CD4-positive, alpha-beta memory T cell (primary cell): ENCODE measurements around the gene ERAL1. TPM values are rescaled to one million over a fixed set of nuclear protein-coding genes. Genes with fewer than 3 reads are reported as not detected.

Experiments used
- CTCF ChIA-PET: fragments of 350-600 bp; sonication (Branson Sonifier 250); formaldehyde crosslinking; loops from one replicate; lab custom pipeline; 2021; ENCODE audit warnings: inconsistent platforms; ENCODE audit not compliant: partially characterized antibody; lab: Charles Lee
- POLR2A ChIA-PET: fragments of 350-600 bp; sonication (Branson Sonifier 250); formaldehyde crosslinking; loops from one replicate; lab custom pipeline; 2021; ENCODE audit not compliant: partially characterized antibody; lab: Charles Lee
- DNase-seq, 5 donors: peaks; one replicate each; pipeline versions ENCODE4 v3.0.0 to v3.0.0-alpha.2; 2020 to 2022; ENCODE audit warnings: mixed read lengths in 1 of 5
- H3K27ac ChIP-seq: one replicate; pipeline ENCODE4 v1.7.0; 2013; ENCODE audit warnings: low read depth, low read length
- H3K27me3 ChIP-seq: 2 replicates; pipeline ENCODE4 v1.7.0; 2013; ENCODE audit warnings: mild to moderate bottlenecking, low read length, moderate library complexity; ENCODE audit not compliant: insufficient read depth
- H3K36me3 ChIP-seq: 2 replicates; pipeline ENCODE4 v1.7.0; 2013; ENCODE audit warnings: mild to moderate bottlenecking, low read length, moderate library complexity; ENCODE audit not compliant: insufficient read depth
- H3K4me1 ChIP-seq: 2 replicates; pipeline ENCODE4 v1.7.0; 2013; ENCODE audit warnings: mild to moderate bottlenecking, low read length, moderate library complexity; ENCODE audit not compliant: insufficient read depth
- H3K4me3 ChIP-seq, 2 donors: one replicate each; pipeline ENCODE4 v1.7.0; 2013; ENCODE audit warnings: low read length in 2 of 2, mild to moderate bottlenecking in 1 of 2
- H3K9me3 ChIP-seq, 2 donors: one replicate each; pipeline ENCODE4 v1.7.0; 2013; ENCODE audit warnings: low read length in 2 of 2, control low read depth in 1 of 2; ENCODE audit not compliant: control insufficient read depth in 1 of 2
- H3K27ac Mint-ChIP-seq, 7 donors: one replicate each; pipeline ENCODE4 v1.8.0; 2020 to 2021; ENCODE audit warnings: mixed read lengths in 7 of 7, mild to moderate bottlenecking in 6 of 7, inconsistent platforms in 3 of 7, moderate library complexity in 3 of 7
- H3K27me3 Mint-ChIP-seq, 2 donors: one replicate each; pipeline ENCODE4 v1.8.0; 2020 to 2021; ENCODE audit warnings: mixed read lengths in 2 of 2
- H3K36me3 Mint-ChIP-seq, 2 donors: one replicate each; pipeline ENCODE4 v1.8.0; 2020 to 2021; ENCODE audit warnings: mixed read lengths in 2 of 2, inconsistent platforms in 1 of 2, mild to moderate bottlenecking in 1 of 2
- H3K4me1 Mint-ChIP-seq, 4 donors: one replicate each; pipeline ENCODE4 v1.8.0; 2020 to 2021; ENCODE audit warnings: mixed read lengths in 4 of 4, mild to moderate bottlenecking in 1 of 4
- H3K4me3 Mint-ChIP-seq, 8 donors: one replicate each; pipeline ENCODE4 v1.8.0; 2020 to 2021; ENCODE audit warnings: mixed read lengths in 8 of 8, mild to moderate bottlenecking in 7 of 8, moderate library complexity in 6 of 8, inconsistent platforms in 3 of 8
- H3K9me3 Mint-ChIP-seq, 8 donors: one replicate each; pipeline ENCODE4 v1.8.0; 2020 to 2021; ENCODE audit warnings: mixed read lengths in 8 of 8, mild to moderate bottlenecking in 5 of 8, inconsistent platforms in 3 of 8, moderate library complexity in 1 of 8
- intact Hi-C: fragments of 100-400 bp; cut with micrococcal nuclease; formaldehyde crosslinking; loops from one replicate; pipeline ENCODE4 v1.15.1; 2023
- polyA plus RNA-seq, 2 donors: library from polyadenylated mRNA; unstranded; fragments of 300-500 nt; fragmentation: Illumina TruSeq; gene quantifications; one replicate each; pipeline ENCODE4 v1.2.3, GENCODE V29; 2021
- total RNA-seq, 2 experiments: library from RNA; stranded (reverse); gene quantifications; one replicate each; pipeline ENCODE4 v1.2.3, GENCODE V29; 2021

The ERAL1 gene
- total and polyA plus RNA-seq, 4 experiments from 2014 or later = 23.5 to 41.7 (median 32.7) TPM

DNA sequence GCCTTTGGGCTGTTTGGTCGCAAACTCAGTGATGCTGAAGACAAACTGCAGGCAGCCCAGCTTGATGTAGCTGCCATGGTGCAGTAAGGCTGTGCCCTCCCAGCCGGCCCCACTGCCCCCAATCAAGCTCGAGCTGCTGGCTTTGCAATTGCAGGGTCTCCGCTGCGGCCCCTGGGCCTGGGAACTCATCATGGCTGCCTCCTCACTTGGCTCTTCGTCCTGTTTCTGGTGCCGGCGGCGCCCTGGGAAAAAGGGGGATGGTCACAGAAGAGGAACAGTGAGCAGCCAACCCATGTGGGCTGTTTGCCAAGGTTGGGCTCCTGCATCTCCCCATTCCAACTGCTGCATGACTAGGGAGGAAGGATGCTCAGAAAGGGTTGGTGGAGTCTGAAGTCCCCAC, 51.5 kb downstream of the ERAL1 start:
- CTCF ChIA-PET = interaction anchor here (0.6 to 2.1 kb wide), 4 partner anchors 11 to 516 kb away, joined by 3 to 8 read pairs (median 4); no protein-coding TSS in a partner anchor
- DNase-seq = no peak
- Histone ChIP-seq H3K4me3 (no peak overlapping the region), H3K27me3 (no peaks in the 10 kb centered on the region), H3K9me3 (no peaks in the 10 kb centered on the region), H3K4me1 (peaks cover 15% of the 10 kb centered on the region), H3K27ac (no peak overlapping the region), H3K36me3 (peaks cover 52% of the 10 kb centered on the region)
- Mint-ChIP-seq H3K27ac (peak overlapping the region in 2 of 7 donors; percentile 64 to 70), H3K36me3 (peaks cover 40 to 59% of the 10 kb centered on the region in 2 donors), H3K27me3 (no peaks in the 10 kb centered on the region), H3K9me3 (no peaks in the 10 kb centered on the region), H3K4me3 (no peak overlapping the region), H3K4me1 (peaks cover 13 to 22% (median 20%) of the 10 kb centered on the region in 4 donors)
- POLR2A ChIA-PET = interaction anchor here (1.6 to 7.3 kb wide), 3 partner anchors 9 to 45 kb away, joined by 5 to 45 read pairs (median 8); partner anchors contain the start of genes FLOT2 and PHF12
- intact Hi-C loops = no loop called here

DNA sequence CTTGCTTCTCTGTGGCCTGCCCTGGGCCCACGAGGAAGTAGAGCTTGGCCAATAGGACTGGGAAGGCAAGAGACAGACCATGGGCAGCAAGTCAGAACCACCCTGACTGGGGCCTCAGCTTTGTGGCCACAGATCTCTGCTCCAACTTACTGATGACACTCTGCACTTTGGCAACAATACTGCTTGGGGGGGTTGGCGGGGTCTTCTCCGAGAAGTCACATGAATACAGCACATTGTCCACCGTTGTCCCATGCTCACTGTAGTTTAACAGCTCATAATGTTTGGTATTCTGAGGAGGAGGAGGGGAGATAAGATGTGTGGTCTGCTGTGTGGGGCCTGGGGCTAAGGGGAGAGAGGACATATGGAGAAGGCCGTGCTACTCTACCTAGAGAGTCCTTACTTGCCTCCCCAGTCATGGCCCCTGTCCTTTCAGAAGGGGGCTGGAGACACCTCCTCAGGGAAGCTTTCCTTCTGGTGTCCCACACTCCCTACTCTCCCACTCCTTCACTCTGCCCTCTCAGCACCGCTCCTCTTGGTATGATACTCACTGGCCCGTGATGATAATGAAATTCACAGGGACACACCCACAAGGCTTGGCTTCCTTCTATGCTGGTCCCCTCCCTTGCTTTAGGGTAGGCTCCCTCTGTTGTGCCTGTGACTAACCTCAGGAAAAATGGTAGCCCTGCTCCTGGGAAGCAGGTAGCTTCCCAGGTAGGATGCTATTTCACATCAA, 52.1 kb downstream of the ERAL1 start:
- Histone ChIP-seq H3K9me3 (no peaks in the 10 kb centered on the region), H3K4me3 (no peak overlapping the region), H3K4me1 (peaks cover 9% of the 10 kb centered on the region), H3K36me3 (peaks cover 58% of the 10 kb centered on the region), H3K27me3 (no peaks in the 10 kb centered on the region), H3K27ac (no peak overlapping the region)
- Mint-ChIP-seq H3K27ac (peak overlapping the region in 5 of 7 donors; percentile 24 to 77 (median 49)), H3K36me3 (peaks cover 44 to 64% of the 10 kb centered on the region in 2 donors), H3K9me3 (no peaks in the 10 kb centered on the region), H3K4me1 (peaks cover 7 to 17% (median 15%) of the 10 kb centered on the region in 4 donors), H3K27me3 (no peaks in the 10 kb centered on the region), H3K4me3 (no peak overlapping the region)
- ChIA-PET CTCF (interaction anchor here (0.6 to 4.7 kb wide), 8 partner anchors 10 to 516 kb away, joined by 3 to 31 read pairs (median 7); no protein-coding TSS in a partner anchor), POLR2A (interaction anchor here (0.6 to 7.3 kb wide), 5 partner anchors 10 to 45 kb away, joined by 4 to 45 read pairs (median 8); partner anchors contain the start of genes FLOT2 and PHF12)
- no peak for DNase-seq
- intact Hi-C loops = no loop called here

DNA sequence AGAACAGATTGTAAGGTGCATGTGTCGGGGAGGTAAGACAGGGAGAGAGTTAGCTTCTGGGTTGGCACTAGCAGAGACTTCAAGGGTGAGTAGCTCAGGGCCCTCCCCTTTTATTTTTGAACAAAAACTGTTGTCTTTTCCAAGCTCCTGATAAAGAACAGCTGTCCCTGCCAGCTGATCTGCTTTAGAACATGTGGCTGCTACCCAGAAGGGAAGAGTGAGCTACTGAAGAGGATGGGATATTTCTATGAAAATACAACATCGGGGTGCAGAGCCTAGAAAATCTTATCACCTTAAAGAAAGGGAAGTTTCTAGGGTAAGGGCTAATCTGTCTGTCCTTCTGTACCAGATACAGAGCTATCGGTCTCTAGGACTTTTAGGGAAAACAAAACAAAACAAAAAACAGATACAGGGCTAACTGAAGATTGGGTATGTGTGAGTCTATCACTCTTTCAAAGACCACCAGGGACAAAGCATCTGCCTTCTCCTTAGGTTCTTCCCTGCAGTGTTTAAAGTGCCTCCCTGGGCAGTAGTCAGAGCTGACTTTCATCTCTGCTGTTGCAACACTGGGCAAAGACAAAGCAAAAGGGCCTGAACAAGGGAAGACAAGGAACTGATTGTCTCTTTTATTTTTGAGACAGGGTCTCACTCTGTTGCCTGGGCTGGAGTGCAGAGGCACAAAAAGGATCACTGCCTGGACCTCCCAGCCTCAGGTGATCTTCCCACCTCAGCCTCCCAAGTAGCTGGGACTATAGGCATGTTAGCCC, 53.1 kb downstream of the ERAL1 start:
- H3K9me3 ChIP-seq = no peaks in the 10 kb centered on the region
- POLR2A ChIA-PET = interaction anchor here (0.6 to 7.3 kb wide), 5 partner anchors 11 to 66 kb away, joined by 3 to 45 read pairs (median 4); partner anchors contain the start of gene FLOT2
- no peaks in the 10 kb centered on the region for H3K27me3 Mint-ChIP-seq
- no peak overlapping the region for H3K4me3 Mint-ChIP-seq
- H3K4me1 ChIP-seq = peaks cover 6% of the 10 kb centered on the region
- DNase-seq = no peak
- intact Hi-C loops = no loop called here
- no peak overlapping the region for H3K27ac ChIP-seq
- peak overlapping the region in 5 of 7 donors; percentile 25 to 54 (median 46) for H3K27ac Mint-ChIP-seq
- peaks cover 4 to 12% (median 8%) of the 10 kb centered on the region in 4 donors for H3K4me1 Mint-ChIP-seq
- no peaks in the 10 kb centered on the region for H3K9me3 Mint-ChIP-seq
- H3K36me3 ChIP-seq = peaks cover 68% of the 10 kb centered on the region
- CTCF ChIA-PET = interaction anchor here (0.6 to 4.7 kb wide), 9 partner anchors 9 to 180 kb away, joined by 3 to 31 read pairs (median 6); no protein-coding TSS in a partner anchor
- H3K27me3 ChIP-seq = no peaks in the 10 kb centered on the region
- H3K36me3 Mint-ChIP-seq = peaks cover 53 to 70% of the 10 kb centered on the region in 2 donors
- no peak overlapping the region for H3K4me3 ChIP-seq

DNA sequence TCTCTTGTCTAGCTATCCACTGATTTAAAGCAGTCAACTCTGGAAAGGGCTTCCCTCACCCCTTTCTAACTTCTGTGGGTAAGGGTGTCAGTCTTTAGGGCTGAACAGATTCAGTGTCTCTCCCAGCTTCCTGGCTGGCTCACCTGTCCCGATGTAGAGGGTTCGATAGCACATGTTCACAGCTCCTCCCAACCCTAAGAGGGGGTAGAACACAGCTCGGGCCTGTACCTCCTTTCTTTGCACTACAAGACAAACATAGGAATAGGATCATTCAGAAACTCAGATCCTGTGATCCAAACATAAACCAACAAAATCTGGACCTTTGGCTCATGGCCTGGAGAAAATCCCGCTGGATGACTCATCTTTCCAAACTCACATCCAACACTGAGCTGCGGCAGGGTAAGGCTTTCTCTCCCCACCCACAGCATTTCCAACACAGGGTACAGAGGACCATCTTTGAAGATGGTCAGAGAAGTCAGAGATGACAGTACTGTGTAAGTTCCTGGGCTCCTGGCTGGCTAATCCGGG, 53.9 kb downstream of the ERAL1 start:
- Mint-ChIP-seq H3K4me1 (peaks cover 0 to 5% (median 1%) of the 10 kb centered on the region in 4 donors), H3K27me3 (no peaks in the 10 kb centered on the region), H3K36me3 (peaks cover 60 to 78% of the 10 kb centered on the region in 2 donors), H3K4me3 (peak overlapping the region in 1 of 8 donors; percentile 38), H3K9me3 (no peaks in the 10 kb centered on the region), H3K27ac (peak overlapping the region in 3 of 7 donors; percentile 15 to 55 (median 42))
- ChIA-PET POLR2A (interaction anchor here (2.0 to 7.3 kb wide), 2 partner anchors 12 to 17 kb away, joined by 10 to 45 read pairs; partner anchors contain the start of gene FLOT2), CTCF (interaction anchor here (1.2 to 4.7 kb wide), 7 partner anchors 8 to 182 kb away, joined by 4 to 31 read pairs (median 8); partner anchors contain the start of gene TLCD1)
- intact Hi-C loops = no loop called here
- Histone ChIP-seq H3K36me3 (peaks cover 76% of the 10 kb centered on the region), H3K4me3 (no peak overlapping the region), H3K9me3 (no peaks in the 10 kb centered on the region), H3K27ac (no peak overlapping the region), H3K4me1 (no peaks in the 10 kb centered on the region), H3K27me3 (no peaks in the 10 kb centered on the region)
- DNase-seq = no peak

DNA sequence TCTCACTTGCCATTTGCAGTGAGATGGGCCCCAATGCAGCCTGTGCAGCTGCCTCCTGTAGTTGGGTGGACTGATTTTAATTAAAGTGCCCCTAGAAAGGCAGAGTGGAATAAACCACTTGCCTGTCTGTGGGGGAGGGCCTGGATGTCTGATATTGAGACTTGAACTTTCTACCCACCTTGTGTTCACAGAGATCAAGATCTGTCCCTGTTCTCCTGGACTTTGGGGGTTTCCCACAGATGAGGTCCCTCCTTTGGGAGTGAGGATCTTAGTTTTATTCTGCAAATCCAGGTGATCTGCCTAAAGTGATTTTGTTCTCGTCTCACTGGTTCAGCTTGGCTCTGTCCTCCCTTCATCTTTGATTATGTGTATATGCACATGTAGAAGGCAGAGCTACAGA, 55.7 kb downstream of the ERAL1 start:
- Histone ChIP-seq H3K4me3 (no peak overlapping the region), H3K27ac (no peak overlapping the region), H3K27me3 (no peaks in the 10 kb centered on the region), H3K9me3 (no peaks in the 10 kb centered on the region), H3K4me1 (no peaks in the 10 kb centered on the region), H3K36me3 (peaks cover 92% of the 10 kb centered on the region)
- intact Hi-C loops = no loop called here
- H3K4me3 Mint-ChIP-seq = no peak overlapping the region
- CTCF ChIA-PET = interaction anchor here (0.5 to 4.7 kb wide), 8 partner anchors 9 to 147 kb away, joined by 3 to 31 read pairs (median 3); no protein-coding TSS in a partner anchor
- no peaks in the 10 kb centered on the region for H3K9me3 Mint-ChIP-seq
- no peaks in the 10 kb centered on the region for H3K4me1 Mint-ChIP-seq
- H3K27ac Mint-ChIP-seq = no peak overlapping the region
- DNase-seq = no peak
- H3K36me3 Mint-ChIP-seq = peaks cover 73 to 85% of the 10 kb centered on the region in 2 donors
- H3K27me3 Mint-ChIP-seq = no peaks in the 10 kb centered on the region
- POLR2A ChIA-PET = interaction anchor here (0.7 to 7.3 kb wide), 3 partner anchors 13 to 81 kb away, joined by 3 to 45 read pairs (median 5); partner anchors contain the start of genes FLOT2 and PHF12
